A549 (cell line): ENCODE results near the gene FUCA2.

Source experiments
- KDM1A ChIP-seq: fragments of 200-600 bp; sonication (generic); IDR thresholded peaks from 2 replicates; pipeline ENCODE4 v1.6.1; 2016; ENCODE audit warnings: low read depth, mild to moderate bottlenecking
- TF ChIP-seq, protein P1 (sequence below): fragments of 200-600 bp; sonication (generic); IDR thresholded peaks from 2 replicates; pipeline ENCODE4 v1.6.1; 2016; ENCODE audit warnings: antibody characterized with exemption, mild to moderate bottlenecking, moderate library complexity

- TF ChIP-seq KDM1A, result no peak
- TF ChIP-seq, protein P1, sequence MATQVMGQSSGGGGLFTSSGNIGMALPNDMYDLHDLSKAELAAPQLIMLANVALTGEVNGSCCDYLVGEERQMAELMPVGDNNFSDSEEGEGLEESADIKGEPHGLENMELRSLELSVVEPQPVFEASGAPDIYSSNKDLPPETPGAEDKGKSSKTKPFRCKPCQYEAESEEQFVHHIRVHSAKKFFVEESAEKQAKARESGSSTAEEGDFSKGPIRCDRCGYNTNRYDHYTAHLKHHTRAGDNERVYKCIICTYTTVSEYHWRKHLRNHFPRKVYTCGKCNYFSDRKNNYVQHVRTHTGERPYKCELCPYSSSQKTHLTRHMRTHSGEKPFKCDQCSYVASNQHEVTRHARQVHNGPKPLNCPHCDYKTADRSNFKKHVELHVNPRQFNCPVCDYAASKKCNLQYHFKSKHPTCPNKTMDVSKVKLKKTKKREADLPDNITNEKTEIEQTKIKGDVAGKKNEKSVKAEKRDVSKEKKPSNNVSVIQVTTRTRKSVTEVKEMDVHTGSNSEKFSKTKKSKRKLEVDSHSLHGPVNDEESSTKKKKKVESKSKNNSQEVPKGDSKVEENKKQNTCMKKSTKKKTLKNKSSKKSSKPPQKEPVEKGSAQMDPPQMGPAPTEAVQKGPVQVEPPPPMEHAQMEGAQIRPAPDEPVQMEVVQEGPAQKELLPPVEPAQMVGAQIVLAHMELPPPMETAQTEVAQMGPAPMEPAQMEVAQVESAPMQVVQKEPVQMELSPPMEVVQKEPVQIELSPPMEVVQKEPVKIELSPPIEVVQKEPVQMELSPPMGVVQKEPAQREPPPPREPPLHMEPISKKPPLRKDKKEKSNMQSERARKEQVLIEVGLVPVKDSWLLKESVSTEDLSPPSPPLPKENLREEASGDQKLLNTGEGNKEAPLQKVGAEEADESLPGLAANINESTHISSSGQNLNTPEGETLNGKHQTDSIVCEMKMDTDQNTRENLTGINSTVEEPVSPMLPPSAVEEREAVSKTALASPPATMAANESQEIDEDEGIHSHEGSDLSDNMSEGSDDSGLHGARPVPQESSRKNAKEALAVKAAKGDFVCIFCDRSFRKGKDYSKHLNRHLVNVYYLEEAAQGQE, result no peak
These were observed 31.9 kb upstream of the FUCA2 start for GRCh38 chr6:143543435-143543834.
